Measurements from ENCODE around the gene KIF24. TPM values are rescaled to one million over a fixed set of nuclear protein-coding genes. Genes with fewer than 3 reads are reported as not detected.
"Not testable (repeated sequence)": the region's sequence is repeated elsewhere in the genome, so short reads cannot be mapped to it uniquely, and the experiment has no call there.

The KIF24 gene
- total RNA-seq, 2 donors from 2014 or later: 1.7 to 7.3 TPM

- H3K4me3 ChIP-seq: no peak overlapping the region
- TF ChIP-seq POLR2A (IDR thresholded peaks at IDR 0.05) (no peak), POLR2AphosphoS5 (IDR thresholded peaks at IDR 0.05) (no peak)
- TF ChIP-seq, protein P1, sequence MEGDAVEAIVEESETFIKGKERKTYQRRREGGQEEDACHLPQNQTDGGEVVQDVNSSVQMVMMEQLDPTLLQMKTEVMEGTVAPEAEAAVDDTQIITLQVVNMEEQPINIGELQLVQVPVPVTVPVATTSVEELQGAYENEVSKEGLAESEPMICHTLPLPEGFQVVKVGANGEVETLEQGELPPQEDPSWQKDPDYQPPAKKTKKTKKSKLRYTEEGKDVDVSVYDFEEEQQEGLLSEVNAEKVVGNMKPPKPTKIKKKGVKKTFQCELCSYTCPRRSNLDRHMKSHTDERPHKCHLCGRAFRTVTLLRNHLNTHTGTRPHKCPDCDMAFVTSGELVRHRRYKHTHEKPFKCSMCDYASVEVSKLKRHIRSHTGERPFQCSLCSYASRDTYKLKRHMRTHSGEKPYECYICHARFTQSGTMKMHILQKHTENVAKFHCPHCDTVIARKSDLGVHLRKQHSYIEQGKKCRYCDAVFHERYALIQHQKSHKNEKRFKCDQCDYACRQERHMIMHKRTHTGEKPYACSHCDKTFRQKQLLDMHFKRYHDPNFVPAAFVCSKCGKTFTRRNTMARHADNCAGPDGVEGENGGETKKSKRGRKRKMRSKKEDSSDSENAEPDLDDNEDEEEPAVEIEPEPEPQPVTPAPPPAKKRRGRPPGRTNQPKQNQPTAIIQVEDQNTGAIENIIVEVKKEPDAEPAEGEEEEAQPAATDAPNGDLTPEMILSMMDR (IDR thresholded peaks at IDR 0.05): no peak
- H3K27me3 ChIP-seq (replicated peaks; ENCODE audit: insufficient read depth): no peaks in the 10 kb centered on the region
Measured at GRCh38 chr9:34370335-34370969, 41.4 kb upstream of the KIF24 start.

GRCh38 chr9:34369636-34370035 lies 40.6 kb upstream of the KIF24 start:
- intact Hi-C loops (cut with DNase I): no loop called here
- 94% methylated on average over 4 of the region's 4 CpGs for WGBS
- H3K4me1 ChIP-seq (replicated peaks): no peaks in the 10 kb centered on the region
- H3K9me3 ChIP-seq: no peaks in the 10 kb centered on the region
- TF ChIP-seq, protein P1 (IDR thresholded peaks at IDR 0.05): no peak
- TF ChIP-seq POLR2AphosphoS5 (IDR thresholded peaks at IDR 0.05) (no peak), POLR2A (IDR thresholded peaks at IDR 0.05) (no peak)
- no peak overlapping the region for H3K27ac ChIP-seq
- no peak for DNase-seq (ENCODE audit: low spot score)
- H3K36me3 ChIP-seq: no peaks in the 10 kb centered on the region
- no peaks in the 10 kb centered on the region for H3K27me3 ChIP-seq (replicated peaks; ENCODE audit: insufficient read depth)
- no peak overlapping the region for H3K4me3 ChIP-seq

More at GRCh38 chr9:34370335-34370969, 41.4 kb upstream of the KIF24 start:
- Histone ChIP-seq H3K9me3 (no peaks in the 10 kb centered on the region), H3K36me3 (no peaks in the 10 kb centered on the region), H3K27ac (no peak overlapping the region), H3K4me1 (replicated peaks) (no peaks in the 10 kb centered on the region)
- DNase-seq (ENCODE audit: low spot score): no peak
- intact Hi-C loops (cut with DNase I): no loop called here
- WGBS: 80% methylated on average over 23 of the region's 23 CpGs

DNA sequence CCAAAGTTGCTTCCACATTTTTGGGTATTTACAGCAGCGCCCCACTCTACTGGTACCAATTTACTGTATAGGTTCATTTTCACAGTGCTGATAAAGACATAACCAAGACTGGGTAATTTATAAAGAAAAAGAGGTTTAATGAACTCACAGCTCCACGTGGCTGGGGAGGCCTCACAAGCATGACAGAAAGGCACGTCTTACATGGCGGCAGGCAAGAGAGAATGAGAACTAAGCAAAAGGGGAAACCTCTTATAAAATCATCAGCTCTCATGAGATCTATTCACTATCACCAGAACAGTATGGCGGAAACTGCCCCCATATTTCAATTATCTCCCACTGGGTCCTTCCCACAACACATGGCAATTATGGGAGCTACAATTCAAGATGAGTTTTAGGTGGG lies 39.7 kb upstream of the KIF24 start:
- H3K36me3 ChIP-seq; H3K9me3 ChIP-seq; H3K27ac ChIP-seq; H3K27me3 ChIP-seq (replicated peaks; ENCODE audit: insufficient read depth); H3K4me1 ChIP-seq (replicated peaks); H3K4me3 ChIP-seq; intact Hi-C loops (cut with DNase I); DNase-seq (ENCODE audit: low spot score): not testable (repeated sequence)
- 96% methylated on average over 5 of the region's 5 CpGs for WGBS

- H3K27me3 ChIP-seq (replicated peaks; ENCODE audit: insufficient read depth); H3K9me3 ChIP-seq; DNase-seq (ENCODE audit: low spot score); H3K4me3 ChIP-seq; H3K36me3 ChIP-seq; H3K27ac ChIP-seq; intact Hi-C loops (cut with DNase I); H3K4me1 ChIP-seq (replicated peaks): not testable (repeated sequence)
- 93% methylated on average over 3 of the region's 3 CpGs for whole genome bisulfite sequencing
Measured at GRCh38 chr9:34367751-34368410, 38.8 kb upstream of the KIF24 start.

- Histone ChIP-seq H3K36me3 (no peaks in the 10 kb centered on the region), H3K4me3 (no peak overlapping the region), H3K9me3 (no peaks in the 10 kb centered on the region), H3K4me1 (replicated peaks) (no peaks in the 10 kb centered on the region), H3K27ac (no peak overlapping the region), H3K27me3 (replicated peaks; ENCODE audit: insufficient read depth) (no peaks in the 10 kb centered on the region)
- TF ChIP-seq, protein P1 (IDR thresholded peaks at IDR 0.05): no peak
- no peak for TF ChIP-seq POLR2A (IDR thresholded peaks at IDR 0.05)
- TF ChIP-seq POLR2AphosphoS5 (IDR thresholded peaks at IDR 0.05): no peak
- 95% methylated on average over 2 of the region's 2 CpGs for WGBS
- intact Hi-C loops (cut with DNase I): no loop called here
- DNase-seq (ENCODE audit: low spot score): no peak
Measured at GRCh38 chr9:34366365-34366764, 37.3 kb upstream of the KIF24 start.

GRCh38 chr9:34365282-34365681 lies 36.2 kb upstream of the KIF24 start:
- H3K36me3 ChIP-seq: no peaks in the 10 kb centered on the region
- intact Hi-C loops (cut with DNase I): no loop called here
- H3K4me3 ChIP-seq: no peak overlapping the region
- no peaks in the 10 kb centered on the region for H3K9me3 ChIP-seq
- no peak for TF ChIP-seq POLR2A (IDR thresholded peaks at IDR 0.05)
- TF ChIP-seq POLR2AphosphoS5 (IDR thresholded peaks at IDR 0.05): no peak
- no peaks in the 10 kb centered on the region for H3K4me1 ChIP-seq (replicated peaks)
- 65% methylated on average over 2 of the region's 2 CpGs for WGBS
- no peak for DNase-seq (ENCODE audit: low spot score)
- H3K27ac ChIP-seq: no peak overlapping the region
- no peaks in the 10 kb centered on the region for H3K27me3 ChIP-seq (replicated peaks; ENCODE audit: insufficient read depth)

All from prostate gland (tissue), 2 donors.